Vagina (tissue), 2 donors: Measurements from ENCODE around the gene ECE1. TPM values are rescaled to one million over a fixed set of nuclear protein-coding genes. Genes with fewer than 3 reads are reported as not detected.
"Not testable (repeated sequence)": the region's sequence is repeated elsewhere in the genome, so short reads cannot be mapped to it uniquely, and the experiment has no call there.

Source experiments
- DNase-seq, 2 donors: peaks; one replicate each; pipeline ENCODE4 v3.0.0-alpha.2; 2017; ENCODE audit errors: extremely low spot score in 2 of 2
- H3K27ac ChIP-seq: fragments of 200-600 bp; sonication (generic); one replicate; pipeline ENCODE4 v1.5.1; 2019
- H3K27me3 ChIP-seq: fragments of 200-600 bp; sonication (generic); one replicate; pipeline ENCODE4 v1.5.1; 2019
- H3K36me3 ChIP-seq, 2 donors: fragments of 200-600 bp; sonication (generic); one replicate each; pipeline ENCODE4 v1.5.1; 2017 to 2019
- H3K4me1 ChIP-seq: fragments of 200-600 bp; sonication (generic); one replicate; pipeline ENCODE4 v1.5.1; 2019
- H3K4me3 ChIP-seq, 2 donors: fragments of 200-600 bp; sonication (generic); 1 replicate in 1 of 2; 2 replicates in 1 of 2; pipeline ENCODE4 v1.5.1; 2016 to 2019
- H3K9me3 ChIP-seq: fragments of 200-600 bp; sonication (generic); one replicate; pipeline ENCODE4 v1.5.1; 2019
- CTCF ChIP-seq, 3 experiments: fragments of 450-650 bp in 2 of 3; fragments of 200-600 bp in 1 of 3; sonication (generic) in 1 of 3; IDR thresholded peaks; one replicate each; pipeline ENCODE4 v1.5.1; 2017 to 2019; ENCODE audit warnings: antibody characterized with exemption in 3 of 3, mild to moderate bottlenecking in 2 of 3, moderate library complexity in 2 of 3
- POLR2A ChIP-seq, 2 donors: fragments of 450-650 bp; IDR thresholded peaks; one replicate each; pipeline ENCODE4 v1.6.1; 2017; ENCODE audit warnings: antibody characterized with exemption in 2 of 2, mild to moderate bottlenecking in 2 of 2, moderate library complexity in 2 of 2
- POLR2AphosphoS5 ChIP-seq, 2 donors: sonication (generic); formaldehyde crosslinking; IDR thresholded peaks; one replicate each; pipeline ENCODE4 v1.9.0; 2017; ENCODE audit warnings: antibody characterized with exemption in 2 of 2, mild to moderate bottlenecking in 2 of 2, low read depth in 1 of 2; ENCODE audit not compliant: insufficient read depth in 1 of 2
- intact Hi-C: fragments of 100-400 bp; cut with DNase I; formaldehyde crosslinking; loops from one replicate; pipeline ENCODE4 v1.15.1; 2023
- total RNA-seq: library from RNA; depleted of rRNA; stranded (reverse); fragments of >200 nt; gene quantifications from one replicate; pipeline ENCODE4 v1.2.3, GENCODE V29; 2016

The ECE1 gene
- total RNA-seq, 1 donor from 2014 or later: 93.8 TPM

GRCh38 chr1:21174654-21175323 lies 115.5 kb downstream of the ECE1 start:
- TF ChIP-seq CTCF (IDR thresholded peaks at IDR 0.05): no peak
- peak in 1 of 2 donors; percentile 8 for TF ChIP-seq POLR2AphosphoS5 (IDR thresholded peaks at IDR 0.05; ENCODE audit: insufficient read depth in 1 of 2, low read depth in 1 of 2)
- Histone ChIP-seq H3K4me1 (peaks cover 31% of the 10 kb centered on the region), H3K9me3 (no peaks in the 10 kb centered on the region), H3K27ac (peak overlapping the region; percentile 96), H3K4me3 (peak overlapping the region; percentile 88), H3K36me3 (peaks cover 0 to 4% of the 10 kb centered on the region in 2 donors), H3K27me3 (no peaks in the 10 kb centered on the region)
- intact Hi-C loops: no loop called here
- no peak for DNase-seq

- no peak for DNase-seq
- TF ChIP-seq CTCF (IDR thresholded peaks at IDR 0.05) (no peak), POLR2A (IDR thresholded peaks at IDR 0.05) (no peak), POLR2AphosphoS5 (IDR thresholded peaks at IDR 0.05; ENCODE audit: insufficient read depth in 1 of 2, low read depth in 1 of 2) (no peak)
- H3K4me1 ChIP-seq: peaks cover 31% of the 10 kb centered on the region
- no peaks in the 10 kb centered on the region for H3K27me3 ChIP-seq
- no peaks in the 10 kb centered on the region for H3K9me3 ChIP-seq
- peak overlapping the region; percentile 96 for H3K27ac ChIP-seq
- H3K4me3 ChIP-seq: peak overlapping the region; percentile 88
- intact Hi-C loops: no loop called here
- H3K36me3 ChIP-seq: peaks cover 0 to 5% of the 10 kb centered on the region in 2 donors
Observed at GRCh38 chr1:21174230-21174629, 116.0 kb downstream of the ECE1 start.

GRCh38 chr1:21173096-21173495 lies 117.2 kb downstream of the ECE1 start:
- H3K9me3 ChIP-seq, H3K27ac ChIP-seq, intact Hi-C loops, DNase-seq, H3K27me3 ChIP-seq, H3K4me3 ChIP-seq: not testable (repeated sequence)
- peaks cover 0 to 11% of the 10 kb centered on the region in 2 donors for H3K36me3 ChIP-seq
- H3K4me1 ChIP-seq: peaks cover 31% of the 10 kb centered on the region

- DNase-seq, H3K4me3 ChIP-seq, intact Hi-C loops, H3K27me3 ChIP-seq, H3K9me3 ChIP-seq: not testable (repeated sequence)
- Histone ChIP-seq H3K36me3 (peaks cover 0 to 11% of the 10 kb centered on the region in 2 donors), H3K4me1 (peaks cover 25% of the 10 kb centered on the region), H3K27ac (peak overlapping the region; percentile 12)
Observed at GRCh38 chr1:21170837-21171236, 119.4 kb downstream of the ECE1 start.

- Histone ChIP-seq H3K27ac (no peak overlapping the region), H3K27me3 (no peaks in the 10 kb centered on the region), H3K4me1 (peaks cover 10% of the 10 kb centered on the region), H3K9me3 (no peaks in the 10 kb centered on the region), H3K36me3 (peaks cover 0 to 11% of the 10 kb centered on the region in 2 donors), H3K4me3 (no peak overlapping the region)
- DNase-seq: no peak
- intact Hi-C loops: no loop called here
- TF ChIP-seq POLR2A (IDR thresholded peaks at IDR 0.05) (no peak), POLR2AphosphoS5 (IDR thresholded peaks at IDR 0.05; ENCODE audit: insufficient read depth in 1 of 2, low read depth in 1 of 2) (no peak), CTCF (IDR thresholded peaks at IDR 0.05) (no peak)
Observed at GRCh38 chr1:21168444-21168843, 121.8 kb downstream of the ECE1 start.

Other genes starting within 250 kb of the ECE1 start
- 39.3 TPM for gene EIF4G3, start 113.6 kb downstream of the ECE1 start, total RNA-seq
- gene NBPF3, start 149.7 kb upstream of the ECE1 start, total RNA-seq: 10.1 TPM
- gene ALPL, start 219.0 kb upstream of the ECE1 start, total RNA-seq: 6.6 TPM